ENCODE results near the gene KLK3.

- no peak for TF ChIP-seq CTCF (IDR thresholded peaks at IDR 0.05; ENCODE audit: insufficient read depth, low read length)
- no peak for TF ChIP-seq SPI1 (IDR thresholded peaks at IDR 0.05; ENCODE audit: borderline replicate concordance, low read depth)
- no peak for TF ChIP-seq GABPA (IDR thresholded peaks at IDR 0.05; ENCODE audit: low read depth)
Measured at GRCh38 chr19:50880241-50880640, 25.5 kb downstream of the KLK3 start.

Measured in HL-60 (cell line).